Calu3 (cell line): ENCODE results near the gene AGPAT1. TPM values are rescaled to one million over a fixed set of nuclear protein-coding genes. Genes with fewer than 3 reads are reported as not detected.
A peak's percentile ranks its signal among the peaks of the same experiment; 100 is the strongest.

Experiments used
- BruUV-seq: library from RNA; stranded (reverse); fragments of 400-500 nt; replicated peaks from 2 replicates; lab custom pipeline; 2021; lab: Mats Ljungman, UMichigan
- CTCF ChIA-PET: fragments of 300-600 bp; sonication (Branson Sonifier 250); formaldehyde crosslinking; loops from one replicate; lab custom pipeline; 2022; ENCODE audit warnings: antibody characterized with exemption; lab: Charles Lee
- DNase-seq: peaks from one replicate; pipeline ENCODE4 v3.0.0; 2022
- H3K27ac Mint-ChIP-seq: one replicate; pipeline ENCODE4 v1.8.0; 2022; ENCODE audit warnings: mixed read lengths; ENCODE audit not compliant: unreplicated experiment
- H3K27me3 Mint-ChIP-seq: one replicate; pipeline ENCODE4 v1.8.0; 2022; ENCODE audit warnings: mixed read lengths; ENCODE audit not compliant: unreplicated experiment
- H3K36me3 Mint-ChIP-seq: one replicate; pipeline ENCODE4 v1.8.0; 2022; ENCODE audit warnings: mild to moderate bottlenecking, moderate library complexity, mixed read lengths; ENCODE audit not compliant: insufficient read depth, unreplicated experiment
- H3K4me1 Mint-ChIP-seq: one replicate; pipeline ENCODE4 v1.8.0; 2022; ENCODE audit warnings: mild to moderate bottlenecking, low read depth, mixed read lengths; ENCODE audit not compliant: unreplicated experiment
- H3K4me3 Mint-ChIP-seq: one replicate; pipeline ENCODE4 v1.8.0; 2022; ENCODE audit warnings: mild to moderate bottlenecking, low read depth, moderate library complexity, mixed read lengths; ENCODE audit not compliant: unreplicated experiment
- H3K9me3 Mint-ChIP-seq: one replicate; pipeline ENCODE4 v1.8.0; 2022; ENCODE audit warnings: low read depth, mixed read lengths; ENCODE audit not compliant: unreplicated experiment
- intact Hi-C: fragments of 100-400 bp; cut with micrococcal nuclease; formaldehyde crosslinking; loops from one replicate; pipeline ENCODE4 v1.10.0; 2022; ENCODE audit not compliant: unreplicated experiment
- total RNA-seq: library from RNA; stranded (reverse); gene quantifications from 2 replicates; pipeline ENCODE4 v1.2.3, GENCODE V29; 2022
- TF ChIP-seq, protein P1 (sequence below): fragments of 200-600 bp; IDR thresholded peaks from one replicate; pipeline ENCODE4 v1.8.0; 2022; ENCODE audit warnings: antibody characterized with exemption; ENCODE audit not compliant: unreplicated experiment

AGPAT1 gene
- total RNA-seq, 1 experiment from 2014 or later = 138 TPM

DNA sequence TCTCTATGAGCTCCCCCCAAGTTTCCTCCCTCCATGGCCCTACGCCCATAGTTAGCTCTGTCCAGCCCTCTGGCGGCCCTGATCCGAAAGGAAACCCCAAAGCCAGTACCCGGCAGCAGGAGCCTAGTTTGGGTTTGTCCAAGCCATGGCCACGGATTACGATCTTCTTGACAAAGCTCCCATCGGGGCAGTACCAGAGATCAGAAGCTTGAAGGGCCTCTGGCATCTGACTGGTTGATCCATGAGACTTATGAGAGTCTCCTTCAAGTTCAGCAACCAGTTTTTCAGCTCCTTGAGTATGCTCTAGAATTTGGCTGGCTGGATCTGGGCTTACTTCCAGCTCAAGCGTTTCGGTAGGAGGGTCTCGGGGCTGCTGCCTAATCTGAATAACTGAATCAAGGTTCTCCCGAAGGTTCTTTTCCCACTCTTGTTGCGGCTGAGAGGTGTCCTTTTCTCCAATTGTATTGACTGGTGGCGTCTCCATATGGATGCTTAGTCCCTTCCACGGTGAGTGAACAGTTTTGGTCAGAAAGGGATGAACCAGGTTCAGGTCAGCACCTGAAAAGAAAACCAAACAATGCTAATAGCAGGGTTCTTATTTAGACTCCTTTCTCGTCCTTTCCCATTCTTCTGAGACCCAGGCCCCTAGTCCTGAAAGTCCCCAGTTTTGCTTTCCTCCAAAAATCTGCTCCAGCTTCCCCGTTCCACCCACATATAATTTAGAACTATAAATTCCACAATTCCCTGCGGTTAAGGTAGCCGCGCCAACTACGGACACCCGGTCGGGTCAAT, 46.4 kb downstream of the AGPAT1 start:
- Mint-ChIP-seq H3K27me3 (peaks cover 13% of the 10 kb centered on the region), H3K4me1 (peaks cover 23% of the 10 kb centered on the region), H3K4me3 (peak overlapping the region; percentile 98), H3K9me3 (no peaks in the 10 kb centered on the region), H3K36me3 (peaks cover 59% of the 10 kb centered on the region), H3K27ac (peak overlapping the region; percentile 91)
- TF ChIP-seq, protein P1, sequence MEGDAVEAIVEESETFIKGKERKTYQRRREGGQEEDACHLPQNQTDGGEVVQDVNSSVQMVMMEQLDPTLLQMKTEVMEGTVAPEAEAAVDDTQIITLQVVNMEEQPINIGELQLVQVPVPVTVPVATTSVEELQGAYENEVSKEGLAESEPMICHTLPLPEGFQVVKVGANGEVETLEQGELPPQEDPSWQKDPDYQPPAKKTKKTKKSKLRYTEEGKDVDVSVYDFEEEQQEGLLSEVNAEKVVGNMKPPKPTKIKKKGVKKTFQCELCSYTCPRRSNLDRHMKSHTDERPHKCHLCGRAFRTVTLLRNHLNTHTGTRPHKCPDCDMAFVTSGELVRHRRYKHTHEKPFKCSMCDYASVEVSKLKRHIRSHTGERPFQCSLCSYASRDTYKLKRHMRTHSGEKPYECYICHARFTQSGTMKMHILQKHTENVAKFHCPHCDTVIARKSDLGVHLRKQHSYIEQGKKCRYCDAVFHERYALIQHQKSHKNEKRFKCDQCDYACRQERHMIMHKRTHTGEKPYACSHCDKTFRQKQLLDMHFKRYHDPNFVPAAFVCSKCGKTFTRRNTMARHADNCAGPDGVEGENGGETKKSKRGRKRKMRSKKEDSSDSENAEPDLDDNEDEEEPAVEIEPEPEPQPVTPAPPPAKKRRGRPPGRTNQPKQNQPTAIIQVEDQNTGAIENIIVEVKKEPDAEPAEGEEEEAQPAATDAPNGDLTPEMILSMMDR = no peak
- intact Hi-C loops = no loop called here
- BruUV-seq = TSS peak; percentile 41
- CTCF ChIA-PET = interaction anchor here (0.6 to 4.6 kb wide), 11 partner anchors 11 to 1431 kb away, joined by 3 to 39 read pairs (median 4); partner anchors contain the start of gene VARS2
- no peak for DNase-seq

DNA sequence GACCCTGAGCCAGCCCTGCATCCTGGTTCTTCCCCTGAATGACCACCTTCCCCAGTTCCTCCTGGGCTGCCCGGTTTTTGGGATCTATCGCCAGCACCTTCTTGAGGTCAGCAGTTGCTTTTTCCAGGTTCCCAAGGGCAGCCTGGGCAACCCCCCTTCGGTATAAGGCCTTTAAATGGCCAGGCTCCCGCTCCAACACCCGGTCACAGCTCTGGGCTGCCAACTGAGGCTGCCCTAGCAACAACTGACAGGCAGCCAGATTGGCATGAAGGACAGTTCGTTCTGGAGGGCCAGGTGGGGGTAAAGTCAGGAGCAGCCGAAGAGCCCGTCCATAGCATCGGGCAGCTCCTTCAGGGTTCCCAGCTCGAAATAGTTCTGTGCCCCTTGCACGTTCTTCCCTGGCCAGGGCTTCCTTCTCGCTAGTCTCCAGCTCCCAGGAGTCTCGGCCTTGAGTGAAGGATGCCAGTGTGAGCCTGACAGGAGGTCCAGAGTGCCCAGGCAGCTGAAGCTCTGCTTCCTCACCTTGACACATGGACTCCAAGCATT, 47.1 kb downstream of the AGPAT1 start:
- peaks cover 23% of the 10 kb centered on the region for H3K4me1 Mint-ChIP-seq
- H3K27me3 Mint-ChIP-seq = peaks cover 6% of the 10 kb centered on the region
- peaks cover 65% of the 10 kb centered on the region for H3K36me3 Mint-ChIP-seq
- TF ChIP-seq, protein P1 = no peak
- peak overlapping the region; percentile 98 for H3K4me3 Mint-ChIP-seq
- intact Hi-C loops = no loop called here
- CTCF ChIA-PET = interaction anchor here (0.6 to 4.6 kb wide), 7 partner anchors 11 to 1215 kb away, joined by 3 to 39 read pairs (median 4); partner anchors contain the start of gene VARS2
- BruUV-seq = no TSS peak
- peak overlapping the region; percentile 98 for H3K27ac Mint-ChIP-seq
- no peaks in the 10 kb centered on the region for H3K9me3 Mint-ChIP-seq
- DNase-seq = no peak

DNA sequence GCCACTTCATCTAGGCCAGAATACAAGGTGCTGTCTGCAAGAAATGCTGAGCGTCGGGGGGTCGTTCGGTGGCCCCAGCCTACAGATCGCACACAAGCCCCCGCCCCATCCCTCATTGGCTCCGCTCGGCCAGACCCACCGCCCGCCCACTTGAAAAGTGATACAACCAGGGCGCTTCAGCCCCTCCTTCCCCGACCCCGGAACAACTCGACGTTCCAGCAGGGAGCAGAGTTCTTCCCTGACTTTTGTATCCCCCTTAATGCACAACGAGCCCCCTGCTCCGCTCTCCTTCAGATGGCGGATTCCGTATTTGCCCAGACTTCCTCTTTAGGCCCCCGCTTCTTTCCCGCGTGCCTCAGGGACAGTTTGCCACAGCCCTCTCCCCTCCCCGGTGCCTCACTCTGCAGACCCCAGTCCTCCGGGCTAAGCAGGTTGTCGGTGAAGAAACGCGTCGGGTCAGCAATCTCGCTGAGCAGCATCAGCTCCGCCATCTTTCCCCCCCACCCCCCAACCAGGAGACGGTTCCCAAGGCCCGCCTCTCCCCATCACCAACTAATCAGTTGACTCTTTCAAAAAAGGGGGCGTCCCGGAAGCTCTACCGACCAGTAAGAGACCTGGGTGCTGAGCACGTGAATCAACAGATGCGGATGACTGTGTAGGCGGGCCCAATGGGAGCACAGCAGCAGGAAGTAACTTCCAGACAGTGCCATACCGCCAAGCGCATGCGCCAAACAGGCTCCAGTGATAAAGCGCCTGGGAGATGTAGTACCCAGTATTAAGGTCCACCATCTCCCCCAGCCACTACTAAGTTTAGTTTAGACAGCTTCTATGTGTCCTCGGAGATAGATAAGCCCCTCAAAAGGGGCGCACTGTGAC, 47.9 kb downstream of the AGPAT1 start, which contains the start of gene ATF6B:
ATF6B (minus strand) TSS at position 530 of the 876 bp plus-strand sequence; CDS start at position 491, 39 bp downstream.
- TF ChIP-seq, protein P1 = no peak

DNA sequence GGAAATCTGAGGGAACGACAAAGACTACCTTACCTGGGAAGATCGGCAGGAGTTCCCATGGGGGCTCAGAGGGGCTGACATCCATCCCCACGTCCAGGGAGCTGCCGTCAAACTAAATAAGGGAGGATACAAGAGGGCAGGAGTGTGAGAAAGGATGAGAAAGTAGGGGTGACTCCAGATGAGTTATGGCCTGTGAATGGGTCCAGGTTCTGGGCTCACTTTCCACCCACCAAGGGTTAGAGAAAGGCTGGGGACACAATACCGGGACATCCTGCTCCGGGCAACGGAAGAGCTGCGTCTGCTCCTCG, 48.5 kb downstream of the AGPAT1 start:
- Mint-ChIP-seq H3K27ac (peak overlapping the region; percentile 98), H3K4me1 (peaks cover 23% of the 10 kb centered on the region), H3K9me3 (no peaks in the 10 kb centered on the region), H3K27me3 (no peaks in the 10 kb centered on the region), H3K36me3 (peaks cover 77% of the 10 kb centered on the region), H3K4me3 (peak overlapping the region; percentile 98)
- no TSS peak for BruUV-seq
- no peak for DNase-seq
- intact Hi-C loops = no loop called here
- TF ChIP-seq, protein P1 = no peak
- CTCF ChIA-PET = interaction anchor here (1.3 to 4.6 kb wide), 3 partner anchors 9 to 68 kb away, joined by 6 to 39 read pairs (median 14); partner anchors contain the start of gene RNF5

More for the DNA sequence above, 47.9 kb downstream of the AGPAT1 start, which contains the start of gene ATF6B:
- Mint-ChIP-seq H3K36me3 (peaks cover 72% of the 10 kb centered on the region), H3K4me1 (peaks cover 23% of the 10 kb centered on the region), H3K9me3 (no peaks in the 10 kb centered on the region), H3K27me3 (no peaks in the 10 kb centered on the region), H3K27ac (peak within 1 kb of the TSS; percentile 98), H3K4me3 (peak within 1 kb of the TSS; percentile 98)
- CTCF ChIA-PET = interaction anchor here (0.6 to 4.6 kb wide), 8 partner anchors 10 to 1172 kb away, joined by 3 to 39 read pairs (median 5); partner anchors contain the start of gene RNF5
- BruUV-seq = no TSS peak
- intact Hi-C loops = no loop called here
- DNase-seq = peak; percentile 99
